Measurements from ENCODE around the gene RANBP1.
"Not testable (repeated sequence)": the region's sequence is repeated elsewhere in the genome, so short reads cannot be mapped to it uniquely, and the experiment has no call there.

The RANBP1 gene

GRCh38 chr22:20156611-20157429, 40.9 kb downstream of the RANBP1 start:
- peak; percentile 61 for DNase-seq (ENCODE audit: extremely low read depth, insufficient read length)
- Histone ChIP-seq H3K4me3 (replicated peaks; ENCODE audit: low read depth, low read length) (no peak overlapping the region), H3K36me3 (ENCODE audit: control insufficient read depth, insufficient read depth, low read length) (no peaks in the 10 kb centered on the region), H3K27me3 (replicated peaks; ENCODE audit: control insufficient read depth, insufficient read depth, low read length) (no peaks in the 10 kb centered on the region; the same call in 1 of the 2 replicates)
- TF ChIP-seq CTCF (IDR thresholded peaks at IDR 0.05; ENCODE audit: insufficient read depth, low read length, poor library complexity, severe bottlenecking) = peak; percentile 98

GRCh38 chr22:20157430-20158183, 41.7 kb downstream of the RANBP1 start:
- no peak for DNase-seq (ENCODE audit: extremely low read depth, insufficient read length)
- TF ChIP-seq CTCF (IDR thresholded peaks at IDR 0.05; ENCODE audit: insufficient read depth, low read length, poor library complexity, severe bottlenecking) = no peak
- H3K36me3 ChIP-seq (ENCODE audit: control insufficient read depth, insufficient read depth, low read length) = no peaks in the 10 kb centered on the region
- no peak overlapping the region for H3K4me3 ChIP-seq (replicated peaks; ENCODE audit: low read depth, low read length)
- no peaks in the 10 kb centered on the region; the same call in 1 of the 2 replicates for H3K27me3 ChIP-seq (replicated peaks; ENCODE audit: control insufficient read depth, insufficient read depth, low read length)

GRCh38 chr22:20158391-20159036, 42.6 kb downstream of the RANBP1 start:
- no peak for TF ChIP-seq CTCF (IDR thresholded peaks at IDR 0.05; ENCODE audit: insufficient read depth, low read length, poor library complexity, severe bottlenecking)
- no peak overlapping the region for H3K4me3 ChIP-seq (replicated peaks; ENCODE audit: low read depth, low read length)
- H3K36me3 ChIP-seq (ENCODE audit: control insufficient read depth, insufficient read depth, low read length) = no peaks in the 10 kb centered on the region
- no peaks in the 10 kb centered on the region; the same call in 1 of the 2 replicates for H3K27me3 ChIP-seq (replicated peaks; ENCODE audit: control insufficient read depth, insufficient read depth, low read length)
- no peak for DNase-seq (ENCODE audit: extremely low read depth, insufficient read length)

- no peak for TF ChIP-seq CTCF (IDR thresholded peaks at IDR 0.05; ENCODE audit: insufficient read depth, low read length, poor library complexity, severe bottlenecking)
- no peak overlapping the region for H3K4me3 ChIP-seq (replicated peaks; ENCODE audit: low read depth, low read length)
- no peaks in the 10 kb centered on the region; the same call in 1 of the 2 replicates for H3K27me3 ChIP-seq (replicated peaks; ENCODE audit: control insufficient read depth, insufficient read depth, low read length)
- H3K36me3 ChIP-seq (ENCODE audit: control insufficient read depth, insufficient read depth, low read length) = no peaks in the 10 kb centered on the region
- no peak for DNase-seq (ENCODE audit: extremely low read depth, insufficient read length)
Observed at GRCh38 chr22:20159076-20159475, 43.2 kb downstream of the RANBP1 start.

GRCh38 chr22:20159531-20159930, 43.6 kb downstream of the RANBP1 start:
- H3K4me3 ChIP-seq (replicated peaks; ENCODE audit: low read depth, low read length); H3K36me3 ChIP-seq (ENCODE audit: control insufficient read depth, insufficient read depth, low read length); H3K27me3 ChIP-seq (replicated peaks; ENCODE audit: control insufficient read depth, insufficient read depth, low read length); DNase-seq (ENCODE audit: extremely low read depth, insufficient read length): not testable (repeated sequence)

GRCh38 chr22:20160041-20160440, 44.1 kb downstream of the RANBP1 start:
- no peak for DNase-seq (ENCODE audit: extremely low read depth, insufficient read length)
- H3K4me3 ChIP-seq (replicated peaks; ENCODE audit: low read depth, low read length) = no peak overlapping the region
- no peaks in the 10 kb centered on the region for H3K36me3 ChIP-seq (ENCODE audit: control insufficient read depth, insufficient read depth, low read length)
- no peak for TF ChIP-seq CTCF (IDR thresholded peaks at IDR 0.05; ENCODE audit: insufficient read depth, low read length, poor library complexity, severe bottlenecking)
- no peaks in the 10 kb centered on the region; the same call in 1 of the 2 replicates for H3K27me3 ChIP-seq (replicated peaks; ENCODE audit: control insufficient read depth, insufficient read depth, low read length)

Data from GM06990 (cell line).